GM12874 (cell line): ENCODE measurements around the gene ACVR2B.

Experiments used
- TF ChIP-seq, protein P1 (sequence below): IDR thresholded peaks from 2 replicates; pipeline ENCODE4 v1.5.1; 2011; ENCODE audit warnings: low read depth, mild to moderate bottlenecking, control low read depth, low read length, moderate library complexity; ENCODE audit not compliant: insufficient read depth

The ACVR2B gene

DNA sequence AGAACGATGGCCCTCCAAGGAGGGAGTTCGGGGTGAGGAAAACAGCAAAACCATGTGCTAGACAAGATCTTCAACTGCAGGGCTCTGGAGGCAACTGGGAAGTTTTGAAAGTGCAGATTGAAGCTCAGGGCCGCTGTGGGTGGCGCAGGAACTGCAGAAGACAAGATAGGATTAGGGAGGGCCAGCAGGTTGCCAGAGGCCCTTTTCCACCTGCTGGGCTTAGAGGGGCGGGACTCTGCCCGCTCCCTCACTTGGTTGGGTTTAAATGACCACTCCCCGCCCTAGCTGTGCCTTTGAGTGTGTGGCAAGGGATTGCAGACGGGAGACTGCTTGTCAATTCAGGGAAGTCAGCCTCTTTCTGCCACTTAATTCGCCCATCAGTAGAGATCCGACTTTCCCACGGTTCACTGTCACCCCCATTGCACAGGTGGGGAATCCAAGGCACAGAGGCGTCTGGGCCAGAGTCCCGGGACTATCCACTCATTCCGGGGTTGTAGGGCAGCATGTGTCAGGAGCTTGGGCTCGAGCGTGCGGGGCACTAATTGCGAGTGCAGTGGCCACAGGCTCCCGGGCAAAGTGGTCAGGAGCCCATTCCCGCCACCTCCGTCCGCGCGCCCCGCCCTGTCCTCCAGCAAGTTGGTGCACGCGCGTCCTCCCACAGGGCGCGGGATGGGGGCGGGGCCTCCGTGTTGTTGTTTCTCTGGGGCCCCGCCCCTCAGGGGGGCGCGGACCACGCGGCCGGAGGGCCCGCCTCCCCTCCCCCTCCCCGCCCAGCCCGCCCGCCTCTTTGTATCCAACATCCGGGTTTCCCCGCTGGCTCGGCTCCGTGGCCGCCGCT is at the start of gene ACVR2B:
Gene ACVR2B (plus strand): TSS at position 816 of the 838 bp plus-strand sequence. CDS start 433 bp downstream, outside the sequence.
- TF ChIP-seq, protein P1, sequence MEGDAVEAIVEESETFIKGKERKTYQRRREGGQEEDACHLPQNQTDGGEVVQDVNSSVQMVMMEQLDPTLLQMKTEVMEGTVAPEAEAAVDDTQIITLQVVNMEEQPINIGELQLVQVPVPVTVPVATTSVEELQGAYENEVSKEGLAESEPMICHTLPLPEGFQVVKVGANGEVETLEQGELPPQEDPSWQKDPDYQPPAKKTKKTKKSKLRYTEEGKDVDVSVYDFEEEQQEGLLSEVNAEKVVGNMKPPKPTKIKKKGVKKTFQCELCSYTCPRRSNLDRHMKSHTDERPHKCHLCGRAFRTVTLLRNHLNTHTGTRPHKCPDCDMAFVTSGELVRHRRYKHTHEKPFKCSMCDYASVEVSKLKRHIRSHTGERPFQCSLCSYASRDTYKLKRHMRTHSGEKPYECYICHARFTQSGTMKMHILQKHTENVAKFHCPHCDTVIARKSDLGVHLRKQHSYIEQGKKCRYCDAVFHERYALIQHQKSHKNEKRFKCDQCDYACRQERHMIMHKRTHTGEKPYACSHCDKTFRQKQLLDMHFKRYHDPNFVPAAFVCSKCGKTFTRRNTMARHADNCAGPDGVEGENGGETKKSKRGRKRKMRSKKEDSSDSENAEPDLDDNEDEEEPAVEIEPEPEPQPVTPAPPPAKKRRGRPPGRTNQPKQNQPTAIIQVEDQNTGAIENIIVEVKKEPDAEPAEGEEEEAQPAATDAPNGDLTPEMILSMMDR: no peak

DNA sequence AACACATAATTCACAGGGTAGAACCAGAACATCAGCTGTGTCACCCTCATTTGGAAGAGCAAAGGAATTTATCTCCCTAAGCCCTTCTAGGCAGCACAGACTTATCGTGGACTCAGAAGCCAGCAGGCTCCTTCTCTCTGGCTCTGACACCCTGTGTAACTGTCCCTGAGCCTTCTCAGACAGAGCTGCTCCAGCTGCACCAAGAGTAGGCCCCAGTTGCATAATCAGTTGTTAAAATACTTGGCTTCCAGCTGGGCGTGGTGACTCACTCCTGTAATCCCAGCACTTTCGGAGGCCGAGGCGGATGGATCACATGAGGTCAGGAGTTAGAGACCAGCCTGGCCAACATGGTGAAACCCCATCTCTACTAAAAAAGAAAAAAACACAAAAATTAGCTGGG is 49.4 kb upstream of the ACVR2B start:
- TF ChIP-seq, protein P1: no peak

DNA sequence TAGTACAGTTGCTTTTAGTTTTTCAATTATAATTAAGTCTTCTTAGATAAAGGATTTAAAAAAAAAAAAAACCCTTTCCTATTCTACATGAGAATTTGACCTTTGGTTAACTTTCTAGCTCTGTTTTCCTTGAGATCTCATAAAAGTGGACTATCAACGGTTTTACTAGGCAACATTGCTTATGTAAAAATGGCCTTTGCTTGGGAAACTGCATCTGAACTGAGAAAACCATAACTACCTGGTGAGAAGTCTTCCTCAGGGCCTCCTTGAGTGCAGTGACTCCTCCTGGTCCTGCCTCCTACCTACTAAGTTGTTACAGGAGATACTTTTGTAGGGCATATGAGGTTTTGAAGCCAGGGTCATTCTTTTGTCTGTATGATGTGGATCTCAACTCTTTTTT is 42.1 kb upstream of the ACVR2B start:
- TF ChIP-seq, protein P1: no peak

DNA sequence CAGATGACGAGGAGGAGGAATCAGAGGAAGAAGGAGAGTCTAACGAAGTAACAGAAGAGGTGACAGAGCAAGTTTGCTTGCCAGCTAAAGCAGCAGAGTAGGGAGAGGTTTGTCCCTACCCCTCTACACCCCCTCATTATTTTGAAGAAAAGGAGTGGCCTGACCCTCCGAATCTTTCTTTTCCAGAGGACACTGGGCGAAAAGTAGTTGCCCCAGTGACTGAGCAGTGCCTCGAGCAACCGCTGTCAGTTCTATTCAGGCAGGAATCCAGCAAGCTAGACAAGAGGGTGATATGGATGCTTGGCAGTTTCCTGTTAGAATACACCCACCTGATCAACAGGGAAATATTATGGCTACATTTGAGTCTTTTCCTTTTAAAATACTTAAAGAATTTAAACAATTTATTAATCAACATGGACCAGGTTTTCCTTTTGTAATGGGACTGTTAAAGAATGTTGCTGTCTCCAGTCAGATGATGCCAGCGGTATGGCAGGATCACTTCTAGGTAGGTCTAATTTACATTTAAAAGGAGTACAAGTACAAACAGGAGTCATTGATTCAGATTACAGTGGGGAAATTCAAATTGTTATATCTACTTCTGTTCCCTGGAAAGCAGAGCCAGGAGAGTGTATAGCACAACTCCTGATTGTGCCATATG is 31.9 kb upstream of the ACVR2B start:
- TF ChIP-seq, protein P1: no peak

DNA sequence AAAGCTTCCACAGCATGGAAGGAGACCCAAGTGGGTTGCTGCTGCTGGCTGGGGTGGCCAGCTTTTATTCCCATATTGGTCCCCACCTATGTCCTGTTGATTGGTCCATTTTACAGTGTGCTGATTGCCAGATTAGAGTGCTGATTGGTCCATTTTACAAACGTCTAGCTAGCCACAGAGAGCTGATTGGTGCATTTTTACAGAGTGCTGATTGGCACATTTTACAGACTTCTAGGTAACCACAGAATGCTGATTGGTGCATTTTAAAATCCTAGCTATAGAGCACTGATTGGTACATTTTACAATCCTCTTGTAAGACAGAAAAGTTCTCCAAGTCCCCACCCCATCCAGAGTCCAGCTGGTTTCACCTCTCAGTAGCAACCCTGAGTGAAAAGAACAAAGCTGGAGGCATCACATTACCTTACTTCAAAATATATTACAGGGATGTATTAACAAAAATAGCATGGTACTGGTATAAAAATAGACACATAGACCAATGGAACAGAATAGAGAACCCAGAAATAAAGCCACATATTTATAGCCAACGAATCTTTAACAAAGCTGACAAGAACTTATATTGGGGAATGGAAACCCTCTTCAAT is 7.5 kb upstream of the ACVR2B start:
- TF ChIP-seq, protein P1: no peak

DNA sequence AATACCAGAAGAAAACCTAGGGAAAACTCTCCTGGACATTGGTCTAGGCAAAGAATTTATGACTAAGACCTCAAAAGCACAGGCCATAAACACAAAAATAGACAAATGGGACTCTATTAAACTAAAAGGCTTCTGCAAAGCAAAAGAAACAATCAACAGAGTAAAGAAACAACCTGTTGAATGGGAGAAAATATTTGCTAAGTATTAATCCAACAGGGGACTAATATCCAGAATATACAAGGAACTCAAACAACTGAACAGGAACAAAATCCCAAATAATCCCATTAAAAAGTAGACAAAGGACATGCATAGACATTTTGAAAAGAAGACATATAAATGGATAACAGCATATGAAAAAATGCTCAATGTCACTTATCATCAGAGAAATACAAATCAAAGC is 6.9 kb upstream of the ACVR2B start:
- TF ChIP-seq, protein P1: no peak

DNA sequence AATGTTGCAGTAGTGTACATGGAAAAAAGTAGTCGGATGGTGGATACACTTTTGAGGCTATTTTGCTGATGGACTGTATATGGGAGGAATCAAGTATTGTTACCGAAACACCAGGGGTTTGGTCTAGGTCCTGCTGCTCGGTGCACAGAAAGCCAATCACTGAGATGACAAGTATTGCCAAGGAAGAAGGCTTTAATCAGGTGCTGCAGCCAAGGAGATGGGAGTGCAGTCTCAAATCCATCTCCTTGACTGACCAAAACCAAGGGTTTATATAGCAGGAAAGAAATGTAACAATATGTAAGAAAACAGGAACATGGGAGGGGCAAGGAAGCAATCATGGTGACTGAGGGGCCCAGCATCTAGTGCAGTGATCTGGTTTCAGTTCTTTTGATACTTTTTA is 2.8 kb upstream of the ACVR2B start:
- TF ChIP-seq, protein P1: no peak
